GM12878 (cell line): Measurements from ENCODE around the gene RNLS. TPM values are rescaled to one million over a fixed set of nuclear protein-coding genes. Genes with fewer than 3 reads are reported as not detected.

Source experiments
- ATAC-seq: fragments of 200-7000 bp; cut with Tn5 transposase; 3 replicates; pipeline ENCODE4 v1.9.1; 2020; ENCODE audit warnings: mild to moderate bottlenecking, moderate library complexity
- BruUV-seq: library from RNA; stranded (reverse); fragments of 400-500 nt; replicated peaks from 2 replicates; lab custom pipeline; 2021; lab: Mats Ljungman, UMichigan
- CTCF ChIA-PET: fragments of 300-600 bp; sonication (Branson Sonifier 250); formaldehyde crosslinking; extraction: SDS; loops from one replicate; lab custom pipeline; 2021; ENCODE audit warnings: inconsistent platforms; lab: Yijun Ruan, JAX
- POLR2A ChIA-PET: fragments of 350-600 bp; formaldehyde crosslinking; extraction: SDS; loops from one replicate; lab custom pipeline; 2021; ENCODE audit warnings: inconsistent platforms; lab: Charles Lee
- RAD21 ChIA-PET: fragments of 300-600 bp; sonication (Branson Sonifier 250); formaldehyde crosslinking; loops from one replicate; lab custom pipeline; 2023; ENCODE audit warnings: antibody characterized with exemption; ENCODE audit not compliant: unreplicated experiment; lab: Charles Lee
- SMC1A ChIA-PET: fragments of 300-600 bp; sonication (Branson Sonifier 250); formaldehyde crosslinking; loops from one replicate; lab custom pipeline; 2023; ENCODE audit not compliant: unreplicated experiment, uncharacterized antibody; lab: Charles Lee
- DNase-seq: peaks from one replicate; pipeline ENCODE4 v3.0.0-alpha.2; 2011; ENCODE audit warnings: low read depth, low spot score
- FAIRE-seq: peaks from 3 replicates; lab custom pipeline; 2011; peaks lifted over from hg19 to GRCh38; lab: Jason Lieb, UNC
- H2AFZ ChIP-seq: 2 replicates; pipeline ENCODE4 v1.6.0; 2011; ENCODE audit warnings: low read depth, low read length, control low read depth; ENCODE audit not compliant: control insufficient read depth
- H3K27ac ChIP-seq: 2 replicates; pipeline ENCODE4 v1.5.1; 2011; ENCODE audit warnings: control low read depth; ENCODE audit not compliant: control insufficient read depth, insufficient read depth
- H3K27me3 ChIP-seq, 2 experiments: replicated peaks in 1 of 2; 2 replicates each; pipeline versions ENCODE4 v1.6.0 to v1.6.1; 2011; ENCODE audit warnings: low read length in 1 of 2; ENCODE audit not compliant: control insufficient read depth in 2 of 2, insufficient read depth in 2 of 2
- H3K36me3 ChIP-seq, 2 experiments: 2 replicates each; pipeline ENCODE4 v1.5.1; 2011; ENCODE audit warnings: low read length in 1 of 2; ENCODE audit not compliant: control insufficient read depth in 2 of 2, insufficient read depth in 2 of 2
- H3K4me1 ChIP-seq: 2 replicates; pipeline ENCODE4 v1.6.1; 2011; ENCODE audit warnings: mild to moderate bottlenecking, low read length, moderate library complexity, mixed read lengths; ENCODE audit not compliant: control insufficient read depth, insufficient read depth
- H3K4me2 ChIP-seq: 2 replicates; pipeline ENCODE4 v1.6.0; 2011; ENCODE audit warnings: control low read depth; ENCODE audit not compliant: control insufficient read depth, insufficient read depth
- H3K4me3 ChIP-seq: fragments of 200-600 bp; sonication (generic); 2 replicates; pipeline ENCODE4 v1.5.1; 2016
- H3K79me2 ChIP-seq: 2 replicates; pipeline ENCODE4 v1.6.0; 2011; ENCODE audit warnings: low read length; ENCODE audit not compliant: control insufficient read depth, insufficient read depth
- H3K9ac ChIP-seq: 2 replicates; pipeline ENCODE4 v1.8.0; 2011; ENCODE audit warnings: low read length, control low read depth, mixed read lengths; ENCODE audit not compliant: control insufficient read depth, insufficient read depth
- H3K9me3 ChIP-seq: replicated peaks from 3 replicates; pipeline ENCODE4 v1.5.1; 2011; ENCODE audit warnings: mild to moderate bottlenecking, low read length; ENCODE audit not compliant: control insufficient read depth, insufficient read depth
- H4K20me1 ChIP-seq: 2 replicates; pipeline ENCODE4 v1.6.0; 2011; ENCODE audit not compliant: control insufficient read depth, insufficient read depth
- ATF2 ChIP-seq: IDR thresholded peaks from 2 replicates; pipeline ENCODE4 v1.6.1; 2012; ENCODE audit warnings: low read length, inconsistent platforms
- CEBPZ ChIP-seq: fragments of 150-350 bp; IDR thresholded peaks from 2 replicates; pipeline ENCODE4 v1.6.1; 2016; ENCODE audit warnings: low read depth, low read length
- PKNOX1 ChIP-seq: fragments of 450-650 bp; IDR thresholded peaks from 2 replicates; pipeline ENCODE4 v1.6.1; 2016; ENCODE audit warnings: mild to moderate bottlenecking
- POLR2AphosphoS5 ChIP-seq: IDR thresholded peaks from 2 replicates; pipeline ENCODE4 v1.6.1; 2011; ENCODE audit warnings: mild to moderate bottlenecking, low read length, inconsistent platforms
- RAD51 ChIP-seq: fragments of 450-650 bp; IDR thresholded peaks from 2 replicates; pipeline ENCODE4 v1.6.1; 2016; ENCODE audit warnings: moderate library complexity, mild to moderate bottlenecking, inconsistent platforms
- RELA ChIP-seq: fragments of 450-650 bp; IDR thresholded peaks from 2 replicates; pipeline ENCODE4 v1.8.0; 2014; ENCODE audit warnings: borderline replicate concordance; ENCODE audit not compliant: partially characterized antibody
- SMAD1 ChIP-seq: fragments of 450-650 bp; IDR thresholded peaks from 2 replicates; pipeline ENCODE4 v1.6.1; 2018; ENCODE audit warnings: mild to moderate bottlenecking, low read depth; ENCODE audit not compliant: partially characterized antibody
- WRNIP1 ChIP-seq: IDR thresholded peaks from 2 replicates; pipeline ENCODE4 v1.6.1; 2011; ENCODE audit warnings: low read depth, low read length, improper control_type of control experiment, borderline replicate concordance
- ZNF592 ChIP-seq: fragments of 450-650 bp; IDR thresholded peaks from 2 replicates; pipeline ENCODE4 v1.6.1; 2017; ENCODE audit warnings: mild to moderate bottlenecking, moderate library complexity
- WGBS: methylation state at CpG from one replicate; pipeline ENCODE4 v1.1.6; 2016; ENCODE audit warnings: low lambda C conversion rate; ENCODE audit not compliant: insufficient replicate concordance, insufficient coverage; ENCODE audit errors: missing lambda C conversion rate; 5-methylcytosine and 5-hydroxymethylcytosine counted together
- in situ Hi-C: fragments of 300-500 bp; cut with MboI; formaldehyde crosslinking; loops from 9 replicates; pipeline ENCODE4 v1.14.3; 2018; ENCODE audit warnings: mixed read lengths
- intact Hi-C: fragments of 100-400 bp; cut with micrococcal nuclease; formaldehyde crosslinking; loops from one replicate; pipeline ENCODE4 v1.14.2; 2022; ENCODE audit not compliant: unreplicated experiment
- polyA plus RNA-seq, 11 experiments: library from polyadenylated mRNA; depleted of rRNA in 4 of 11; unstranded in 6 of 11; stranded (reverse) in 5 of 11; fragments of >200 nt; fragmentation: Nextera tagmentation in 4 of 11; fragmentation: Illumina TruSeq in 1 of 11; extraction: Ambion mirVana in 4 of 11; extraction: Trizol in 1 of 11; gene quantifications; 1 replicate in 1 of 11; 2 replicates in 10 of 11; pipeline versions ENCODE4 v1.2.1 to v1.2.3, GENCODE V29; 2011 to 2016; ENCODE audit warnings: inconsistent platforms in 2 of 11, missing spikeins in 2 of 11, low read depth in 1 of 11
- total RNA-seq, 4 experiments: library from RNA; depleted of rRNA in 3 of 4; stranded (reverse); fragments of >200 nt in 3 of 4; fragmentation: Illumina TruSeq in 1 of 4; extraction: Trizol in 1 of 4; gene quantifications; 2 replicates each; pipeline versions ENCODE4 v1.2.1 to v1.2.3, GENCODE V29; 2013 to 2021

The RNLS gene
- total and polyA plus RNA-seq, 10 of the 15 experiments (the other 5 are each of a cell fraction or from before 2014, with no cell fraction given): 3.4 to 6.7 (median 4.6) TPM

GRCh38 chr10:88416801-88417200 lies 166.3 kb downstream of the RNLS start (continued):
- no peak for TF ChIP-seq POLR2AphosphoS5

GRCh38 chr10:88415533-88416130 lies 167.5 kb downstream of the RNLS start:
- in situ Hi-C loops: no loop called here
- Histone ChIP-seq H3K36me3 (no peaks in the 10 kb centered on the region), H3K4me2 (no peak overlapping the region), H4K20me1 (no peaks in the 10 kb centered on the region), H3K27ac (no peak overlapping the region; the same call in 1 of the 2 replicates), H3K9me3 (no peaks in the 10 kb centered on the region), H3K4me3 (no peak overlapping the region), H3K9ac (no peak overlapping the region), H3K27me3 (no peaks in the 10 kb centered on the region), H3K4me1 (peaks cover 23% of the 10 kb centered on the region), H2AFZ (peak overlapping the region; percentile 48), H3K79me2 (no peaks in the 10 kb centered on the region)
- FAIRE-seq (no peak), ATAC-seq (no peak; the same call in 2 of the 3 replicates), DNase-seq (no peak)
- ChIA-PET SMC1A (interaction anchor here (1.2 kb wide), 1 partner anchor 10 kb away, joined by 3 read pairs; no protein-coding TSS in a partner anchor), POLR2A (no interaction called here), CTCF (no interaction called here), RAD21 (no interaction called here)
- no TSS peak for BruUV-seq
- WGBS: 85% methylated on average over 1 of the region's 1 CpG
- intact Hi-C loops: no loop called here
- TF ChIP-seq WRNIP1: no peak
- TF ChIP-seq SMAD1: no peak
- no peak for TF ChIP-seq RELA
- TF ChIP-seq PKNOX1: no peak
- TF ChIP-seq ATF2: no peak
- no peak for TF ChIP-seq ZNF592
- TF ChIP-seq RAD51: no peak
- TF ChIP-seq CEBPZ: no peak
